ENCODE results near the gene XPA. TPM values are rescaled to one million over a fixed set of nuclear protein-coding genes. Genes with fewer than 3 reads are reported as not detected.

XPA gene
- total and polyA plus RNA-seq, 2 of the 13 experiments (the other 11 are each of a cell fraction or from before 2014, with no cell fraction given) = 2.3 to 15.2 TPM

GRCh38 chr9:97633859-97634490 lies 63.2 kb downstream of the XPA start (continued):
- TF ChIP-seq MBD4 (IDR thresholded peaks at IDR 0.05; ENCODE audit: borderline replicate concordance, low read length) (no peak), MXI1 (IDR thresholded peaks at IDR 0.05; ENCODE audit: borderline replicate concordance, low read depth, low read length) (0 out of 3 replicates have a peak, but pooled peaks have one; percentile 34), PAXIP1 (CRISPR knock-in tag; conservative IDR thresholded peaks at IDR 0.05) (no peak), ARID2 (CRISPR knock-in tag; IDR thresholded peaks at IDR 0.05; ENCODE audit: borderline replicate concordance) (0 out of 2 replicates have a peak, but pooled peaks have one; percentile 78), DMAP1 (CRISPR knock-in tag; IDR thresholded peaks at IDR 0.05) (0 out of 2 replicates have a peak, but pooled peaks have one; percentile 22), NR2F2 (IDR thresholded peaks at IDR 0.05; ENCODE audit: borderline replicate concordance, low read depth) (no peak), KDM4B (CRISPR knock-in tag; IDR thresholded peaks at IDR 0.05) (no peak), MED13 (CRISPR knock-in tag; IDR thresholded peaks at IDR 0.05) (no peak), HNRNPH1 (optimal IDR thresholded peaks at IDR 0.05; ENCODE audit: low read depth, low read length) (no peak), SMAD9 (CRISPR knock-in tag; IDR thresholded peaks at IDR 0.05) (peak; percentile 89; the same call in 1 of the 2 replicates), ZNF3 (CRISPR knock-in tag; IDR thresholded peaks at IDR 0.05) (no peak), ZNF484 (CRISPR knock-in tag; IDR thresholded peaks at IDR 0.05; ENCODE audit: borderline replicate concordance, low read depth) (no peak), NAIF1 (CRISPR knock-in tag; IDR thresholded peaks at IDR 0.05; ENCODE audit: borderline replicate concordance) (no peak), CSRNP1 (CRISPR knock-in tag; IDR thresholded peaks at IDR 0.05) (0 out of 2 replicates have a peak, but pooled peaks have one; percentile 39), TOE1 (CRISPR knock-in tag; IDR thresholded peaks at IDR 0.05) (no peak), ZNF512B (CRISPR knock-in tag; IDR thresholded peaks at IDR 0.05; ENCODE audit: borderline replicate concordance) (no peak), ZNF816 (CRISPR knock-in tag; IDR thresholded peaks at IDR 0.05; ENCODE audit: borderline replicate concordance) (no peak; the same call in 1 of the 2 replicates), CEBPB (IDR thresholded peaks at IDR 0.05; ENCODE audit: borderline replicate concordance, low read depth, low read length) (no peak), ZNF281 (CRISPR knock-in tag; IDR thresholded peaks at IDR 0.05; ENCODE audit: borderline replicate concordance) (no peak)

Measured in HepG2 (cell line).